IMR-90 (cell line): ENCODE data around the gene SLC26A11. TPM values are rescaled to one million over a fixed set of nuclear protein-coding genes. Genes with fewer than 3 reads are reported as not detected.

Source experiments
- ATAC-seq: fragments of 200-7000 bp; cut with Tn5 transposase; 2 replicates; pipeline ENCODE4 v1.9.1; 2020; ENCODE audit warnings: low read depth, mild to moderate bottlenecking, moderate library complexity
- BruUV-seq: library from RNA; stranded (reverse); fragments of 400-500 nt; replicated peaks from 2 replicates; lab custom pipeline; 2021; lab: Mats Ljungman, UMichigan
- CTCF ChIA-PET: fragments of 300-600 bp; formaldehyde crosslinking; extraction: SDS; loops from one replicate; lab custom pipeline; 2021; ENCODE audit warnings: antibody characterized with exemption; lab: Yijun Ruan, JAX
- POLR2A ChIA-PET: fragments of 300-600 bp; sonication (Branson Sonifier 250); formaldehyde crosslinking; loops from one replicate; lab custom pipeline; 2022; ENCODE audit warnings: antibody characterized with exemption; ENCODE audit not compliant: unreplicated experiment; lab: Charles Lee
- DNase-seq: peaks from one replicate; pipeline ENCODE4 v3.0.0; 2013
- H2AFZ ChIP-seq: replicated peaks from 2 replicates; pipeline ENCODE3; 2013; ENCODE audit warnings: low read length, mild to moderate bottlenecking; ENCODE audit not compliant: poor library complexity
- H2AK5ac ChIP-seq: 2 replicates; pipeline ENCODE4 v1.6.1; 2013; ENCODE audit warnings: low read depth, low read length, inconsistent platforms
- H2AK9ac ChIP-seq: replicated peaks from 2 replicates; pipeline ENCODE3; 2013; ENCODE audit warnings: mild to moderate bottlenecking, low read depth, low read length, moderate library complexity; ENCODE audit not compliant: poor library complexity
- H2BK120ac ChIP-seq: 2 replicates; pipeline ENCODE4 v1.6.1; 2013; ENCODE audit warnings: low read depth, low read length, inconsistent platforms
- H2BK15ac ChIP-seq: 3 replicates; pipeline ENCODE4 v1.6.1; 2013; ENCODE audit warnings: low read depth, low read length, inconsistent platforms
- H2BK20ac ChIP-seq: 2 replicates; pipeline ENCODE4 v1.6.1; 2013; ENCODE audit warnings: low read depth, mild to moderate bottlenecking, inconsistent platforms, low read length, moderate library complexity
- H2BK5ac ChIP-seq: 2 replicates; pipeline ENCODE4 v1.6.1; 2013; ENCODE audit warnings: mild to moderate bottlenecking, low read depth, low read length, inconsistent platforms; ENCODE audit not compliant: poor library complexity, severe bottlenecking
- H3K14ac ChIP-seq: replicated peaks from 2 replicates; pipeline ENCODE4 v1.6.1; 2013; ENCODE audit warnings: low read depth, low read length, inconsistent platforms
- H3K18ac ChIP-seq: 2 replicates; pipeline ENCODE4 v1.6.1; 2013; ENCODE audit warnings: low read depth, low read length, control low read depth
- H3K23ac ChIP-seq: 2 replicates; pipeline ENCODE4 v1.6.1; 2013; ENCODE audit warnings: low read depth, low read length, inconsistent platforms
- H3K27ac ChIP-seq: 2 replicates; pipeline ENCODE4 v1.5.1; 2013; ENCODE audit warnings: mild to moderate bottlenecking, control low read depth, low read length; ENCODE audit not compliant: insufficient read depth
- H3K27me3 ChIP-seq: 2 replicates; pipeline ENCODE4 v1.6.1; 2013; ENCODE audit warnings: low read length; ENCODE audit not compliant: control insufficient read depth, insufficient read depth
- H3K36me3 ChIP-seq: 2 replicates; pipeline ENCODE4 v1.6.1; 2013; ENCODE audit warnings: low read length, mixed read lengths; ENCODE audit not compliant: control insufficient read depth, insufficient read depth
- H3K4ac ChIP-seq: 2 replicates; pipeline ENCODE4 v1.6.1; 2013; ENCODE audit warnings: low read depth, low read length, inconsistent platforms
- H3K4me1 ChIP-seq: 2 replicates; pipeline ENCODE4 v1.6.1; 2013; ENCODE audit warnings: low read length, mixed read lengths; ENCODE audit not compliant: control insufficient read depth, insufficient read depth
- H3K4me2 ChIP-seq: 2 replicates; pipeline ENCODE4 v1.6.1; 2013; ENCODE audit warnings: low read depth, mild to moderate bottlenecking, control low read depth, low read length, moderate library complexity
- H3K4me3 ChIP-seq: 2 replicates; pipeline ENCODE4 v1.5.1; 2013; ENCODE audit warnings: low read depth, mild to moderate bottlenecking, control low read depth, low read length, moderate library complexity; ENCODE audit not compliant: insufficient read depth
- H3K56ac ChIP-seq: 2 replicates; pipeline ENCODE4 v1.6.1; 2013; ENCODE audit warnings: low read length, inconsistent platforms; ENCODE audit not compliant: insufficient read depth; ENCODE audit errors: extremely low read depth
- H3K79me1 ChIP-seq, 2 experiments: 2 replicates each; pipeline ENCODE4 v1.6.1; 2013; ENCODE audit warnings: low read length in 2 of 2, inconsistent platforms in 1 of 2, low read depth in 1 of 2
- H3K9ac ChIP-seq: 2 replicates; pipeline ENCODE4 v1.6.1; 2013; ENCODE audit warnings: low read depth, low read length, control low read depth
- H3K9me1 ChIP-seq: 2 replicates; pipeline ENCODE4 v1.6.1; 2013; ENCODE audit warnings: low read length, inconsistent platforms; ENCODE audit not compliant: insufficient read depth
- H3K9me3 ChIP-seq: 2 replicates; pipeline ENCODE4 v1.6.1; 2013; ENCODE audit warnings: low read length; ENCODE audit not compliant: control insufficient read depth, insufficient read depth
- H4K20me1 ChIP-seq: 2 replicates; pipeline ENCODE4 v1.6.1; 2013; ENCODE audit warnings: low read length, inconsistent platforms; ENCODE audit not compliant: insufficient read depth
- H4K5ac ChIP-seq: 2 replicates; pipeline ENCODE4 v1.6.1; 2013; ENCODE audit warnings: mild to moderate bottlenecking, low read depth, low read length, control low read depth
- H4K8ac ChIP-seq, 2 experiments: 2 replicates each; pipeline ENCODE4 v1.6.1; 2013; ENCODE audit warnings: low read depth in 2 of 2, low read length in 2 of 2, control low read depth in 1 of 2, inconsistent platforms in 1 of 2
- H4K91ac ChIP-seq: 2 replicates; pipeline ENCODE4 v1.6.1; 2013; ENCODE audit warnings: low read depth, low read length, inconsistent platforms; ENCODE audit not compliant: insufficient read depth
- FOS ChIP-seq: fragments of 150-350 bp; IDR thresholded peaks from 2 replicates; pipeline ENCODE4 v1.6.1; 2016; ENCODE audit warnings: low read depth, low read length
- MAFK ChIP-seq: IDR thresholded peaks from 2 replicates; pipeline ENCODE4 v1.6.1; 2012; ENCODE audit warnings: low read depth, low read length, improper control_type of control experiment
- MXI1 ChIP-seq: IDR thresholded peaks from 2 replicates; pipeline ENCODE4 v1.6.1; 2012; ENCODE audit warnings: low read depth, mild to moderate bottlenecking, low read length, moderate library complexity, borderline replicate concordance
- NFE2L2 ChIP-seq: fragments of 150-350 bp; IDR thresholded peaks from 2 replicates; pipeline ENCODE4 v1.6.1; 2016; ENCODE audit warnings: low read depth, mild to moderate bottlenecking, low read length
- RAD21 ChIP-seq: IDR thresholded peaks from 2 replicates; pipeline ENCODE4 v1.6.1; 2012; ENCODE audit warnings: low read length, improper control_type of control experiment
- WGBS, 2 experiments: methylation state at CpG; one replicate each; pipeline versions ENCODE4 v1.1.5 to v1.1.7; 2013; ENCODE audit warnings: missing lambda C conversion rate in 2 of 2; ENCODE audit not compliant: insufficient read length in 1 of 2; ENCODE audit errors: extremely low coverage in 2 of 2; 5-methylcytosine and 5-hydroxymethylcytosine counted together
- dilution Hi-C: fragments of 300-500 bp; cut with HindIII; formaldehyde crosslinking; loops from one replicate; pipeline ENCODE4 v1.14.3; 2018; ENCODE audit warnings: low sequenced_read_pairs; ENCODE audit not compliant: unreplicated experiment
- in situ Hi-C: fragments of 300-500 bp; cut with MboI; formaldehyde crosslinking; loops from 3 replicates; pipeline ENCODE4 v1.14.3; 2019; ENCODE audit warnings: low sequenced_read_pairs, inconsistent platforms, mixed read lengths
- intact Hi-C: fragments of 100-400 bp; cut with micrococcal nuclease; formaldehyde crosslinking; loops from 2 replicates; pipeline ENCODE4 v1.10.0; 2022
- polyA plus RNA-seq, 3 experiments: library from polyadenylated mRNA; depleted of rRNA; stranded (reverse); fragments of >200 nt; gene quantifications; 2 replicates each; pipeline ENCODE4 v1.2.3, GENCODE V29; 2012; ENCODE audit warnings: low replicate concordance in 1 of 3
- total RNA-seq: library from RNA; depleted of rRNA; stranded (reverse); fragments of >200 nt; gene quantifications from 2 replicates; pipeline ENCODE4 v1.2.3, GENCODE V29; 2012
- TF ChIP-seq, protein P1 (sequence below): fragments of 150-350 bp; IDR thresholded peaks from 2 replicates; pipeline ENCODE4 v1.6.1; 2017; ENCODE audit warnings: mild to moderate bottlenecking, antibody characterized with exemption, low read length, low read depth
- TF ChIP-seq, protein P2 (sequence below): conservative IDR thresholded peaks from 2 replicates; pipeline ENCODE4 v1.5.1; 2012; ENCODE audit warnings: mild to moderate bottlenecking, low read depth, low read length, improper control_type of control experiment
- TF ChIP-seq, protein P3 (sequence below): fragments of 150-350 bp; IDR thresholded peaks from 2 replicates; pipeline ENCODE4 v1.6.1; 2016; ENCODE audit warnings: low read depth, mild to moderate bottlenecking, low read length, moderate library complexity, borderline replicate concordance

The SLC26A11 gene
- total and polyA plus RNA-seq, 2 of the 4 experiments (the other 2 are of a cell fraction), result 3.2 to 15.6 TPM

- Histone ChIP-seq H3K27ac (no peak overlapping the region), H3K14ac (no peak overlapping the region), H3K56ac (no peak overlapping the region), H3K27me3 (no peaks in the 10 kb centered on the region), H3K18ac (no peak overlapping the region), H2BK15ac (no peak overlapping the region), H3K4me3 (no peak overlapping the region), H3K9me1 (no peaks in the 10 kb centered on the region), H3K23ac (no peak overlapping the region), H2AK5ac (no peak overlapping the region), H2BK20ac (no peak overlapping the region), H2AK9ac (no peak overlapping the region), H3K4ac (no peak overlapping the region), H4K91ac (no peak overlapping the region), H3K9me3 (peaks cover 14% of the 10 kb centered on the region), H3K79me1 (no peaks in the 10 kb centered on the region), H3K4me1 (no peaks in the 10 kb centered on the region), H2BK120ac (no peak overlapping the region), H3K9ac (no peak overlapping the region), H3K36me3 (peaks cover 56% of the 10 kb centered on the region), H3K4me2 (no peak overlapping the region), H2AFZ (no peak overlapping the region), H2BK5ac (no peak overlapping the region), H4K20me1 (no peaks in the 10 kb centered on the region), H4K8ac (no peak overlapping the region), H4K5ac (no peak overlapping the region)
- BruUV-seq, result no TSS peak
- CTCF ChIA-PET, result no interaction called here
- no peak for TF ChIP-seq MAFK
- TF ChIP-seq NFE2L2, result no peak
- no peak for TF ChIP-seq RAD21
- TF ChIP-seq, protein P1, sequence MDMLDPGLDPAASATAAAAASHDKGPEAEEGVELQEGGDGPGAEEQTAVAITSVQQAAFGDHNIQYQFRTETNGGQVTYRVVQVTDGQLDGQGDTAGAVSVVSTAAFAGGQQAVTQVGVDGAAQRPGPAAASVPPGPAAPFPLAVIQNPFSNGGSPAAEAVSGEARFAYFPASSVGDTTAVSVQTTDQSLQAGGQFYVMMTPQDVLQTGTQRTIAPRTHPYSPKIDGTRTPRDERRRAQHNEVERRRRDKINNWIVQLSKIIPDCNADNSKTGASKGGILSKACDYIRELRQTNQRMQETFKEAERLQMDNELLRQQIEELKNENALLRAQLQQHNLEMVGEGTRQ, result no peak
- TF ChIP-seq MXI1, result no peak
- no peak for TF ChIP-seq FOS
- TF ChIP-seq, protein P2, sequence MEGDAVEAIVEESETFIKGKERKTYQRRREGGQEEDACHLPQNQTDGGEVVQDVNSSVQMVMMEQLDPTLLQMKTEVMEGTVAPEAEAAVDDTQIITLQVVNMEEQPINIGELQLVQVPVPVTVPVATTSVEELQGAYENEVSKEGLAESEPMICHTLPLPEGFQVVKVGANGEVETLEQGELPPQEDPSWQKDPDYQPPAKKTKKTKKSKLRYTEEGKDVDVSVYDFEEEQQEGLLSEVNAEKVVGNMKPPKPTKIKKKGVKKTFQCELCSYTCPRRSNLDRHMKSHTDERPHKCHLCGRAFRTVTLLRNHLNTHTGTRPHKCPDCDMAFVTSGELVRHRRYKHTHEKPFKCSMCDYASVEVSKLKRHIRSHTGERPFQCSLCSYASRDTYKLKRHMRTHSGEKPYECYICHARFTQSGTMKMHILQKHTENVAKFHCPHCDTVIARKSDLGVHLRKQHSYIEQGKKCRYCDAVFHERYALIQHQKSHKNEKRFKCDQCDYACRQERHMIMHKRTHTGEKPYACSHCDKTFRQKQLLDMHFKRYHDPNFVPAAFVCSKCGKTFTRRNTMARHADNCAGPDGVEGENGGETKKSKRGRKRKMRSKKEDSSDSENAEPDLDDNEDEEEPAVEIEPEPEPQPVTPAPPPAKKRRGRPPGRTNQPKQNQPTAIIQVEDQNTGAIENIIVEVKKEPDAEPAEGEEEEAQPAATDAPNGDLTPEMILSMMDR, result no peak
- TF ChIP-seq, protein P3, sequence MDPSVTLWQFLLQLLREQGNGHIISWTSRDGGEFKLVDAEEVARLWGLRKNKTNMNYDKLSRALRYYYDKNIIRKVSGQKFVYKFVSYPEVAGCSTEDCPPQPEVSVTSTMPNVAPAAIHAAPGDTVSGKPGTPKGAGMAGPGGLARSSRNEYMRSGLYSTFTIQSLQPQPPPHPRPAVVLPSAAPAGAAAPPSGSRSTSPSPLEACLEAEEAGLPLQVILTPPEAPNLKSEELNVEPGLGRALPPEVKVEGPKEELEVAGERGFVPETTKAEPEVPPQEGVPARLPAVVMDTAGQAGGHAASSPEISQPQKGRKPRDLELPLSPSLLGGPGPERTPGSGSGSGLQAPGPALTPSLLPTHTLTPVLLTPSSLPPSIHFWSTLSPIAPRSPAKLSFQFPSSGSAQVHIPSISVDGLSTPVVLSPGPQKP, result no peak
- in situ Hi-C loops (no loop called here), intact Hi-C loops (no loop called here), dilution Hi-C loops (no loop called here)
- ATAC-seq, result no peak
- 91% methylated on average over 1 of the region's 3 CpGs; no CpG with 5 or more reads in 1 of the 2 experiments for WGBS, 2 experiments
- POLR2A ChIA-PET, result no interaction called here
- DNase-seq, result no peak
Measured at GRCh38 chr17:80233202-80233601, 13.0 kb downstream of the SLC26A11 start.
